ENCODE data around the gene SPIRE1.
"Not testable (repeated sequence)": the region's sequence is repeated elsewhere in the genome, so short reads cannot be mapped to it uniquely, and the experiment has no call there.

Gene SPIRE1

DNA sequence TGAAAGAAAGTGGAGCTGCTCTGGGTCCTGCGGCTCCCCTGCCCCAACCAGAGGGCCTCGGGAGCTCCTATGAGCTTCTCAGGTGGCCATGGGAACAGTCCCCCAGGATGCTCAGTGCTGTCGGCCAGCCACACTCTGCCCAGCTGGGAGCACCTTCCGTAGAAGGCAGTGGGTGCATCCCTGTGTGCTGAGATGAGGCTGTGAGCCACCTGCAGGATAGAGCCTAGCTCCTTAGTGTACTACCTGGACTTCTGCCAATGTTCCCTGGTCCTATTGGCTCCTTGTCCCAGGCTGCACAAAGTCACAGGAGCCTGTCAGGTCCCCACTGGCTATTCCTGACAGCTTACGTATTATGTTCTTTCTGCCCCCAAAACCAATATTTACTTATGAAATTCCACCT lies 234.1 kb downstream of the SPIRE1 start:
- H3K4me1 ChIP-seq (ENCODE audit: control insufficient read depth, insufficient read depth, low read length), result peaks cover 3% of the 10 kb centered on the region
- DNase-seq (ENCODE audit: low read depth), result no peak
- H3K9me3 ChIP-seq (ENCODE audit: control insufficient read depth, low read length), result peaks cover 19% of the 10 kb centered on the region
- no peaks in the 10 kb centered on the region for H3K27me3 ChIP-seq (replicated peaks; ENCODE audit: control insufficient read depth, insufficient read depth, low read length)
- H3K36me3 ChIP-seq (ENCODE audit: control insufficient read depth, insufficient read depth, low read length, severe bottlenecking), result peaks cover 20% of the 10 kb centered on the region
- no peak overlapping the region for H3K4me3 ChIP-seq (ENCODE audit: low read length)
- no peak overlapping the region for H3K9ac ChIP-seq (ENCODE audit: low read length)

GRCh38 chr18:12423393-12423792 lies 234.5 kb downstream of the SPIRE1 start:
- no peaks in the 10 kb centered on the region for H3K27me3 ChIP-seq (replicated peaks; ENCODE audit: control insufficient read depth, insufficient read depth, low read length)
- no peak for DNase-seq (ENCODE audit: low read depth)
- no peak overlapping the region for H3K9ac ChIP-seq (ENCODE audit: low read length)
- H3K36me3 ChIP-seq (ENCODE audit: control insufficient read depth, insufficient read depth, low read length, severe bottlenecking), result peaks cover 17% of the 10 kb centered on the region
- H3K4me3 ChIP-seq (ENCODE audit: low read length), result no peak overlapping the region
- H3K9me3 ChIP-seq (ENCODE audit: control insufficient read depth, low read length), result peaks cover 19% of the 10 kb centered on the region
- peaks cover 3% of the 10 kb centered on the region for H3K4me1 ChIP-seq (ENCODE audit: control insufficient read depth, insufficient read depth, low read length)

DNA sequence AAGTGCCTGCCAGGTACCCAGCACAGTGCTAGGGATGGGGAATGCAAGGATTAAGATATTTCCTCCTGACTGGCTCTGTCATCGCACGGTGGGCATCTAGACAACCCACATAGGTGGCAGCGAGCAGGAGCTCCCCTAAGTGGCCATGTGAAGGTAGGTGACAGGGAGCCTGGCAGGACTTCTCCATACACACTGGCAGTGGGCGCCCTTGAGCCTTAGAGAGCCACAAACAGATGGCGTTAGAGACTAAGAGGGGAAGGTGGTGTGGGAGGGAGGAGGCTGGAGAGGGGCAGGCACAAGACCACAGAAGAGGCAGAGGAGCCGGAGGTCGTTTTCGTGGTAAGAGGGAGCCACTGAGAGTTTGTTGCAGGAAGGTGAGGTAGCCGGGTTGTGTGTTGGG lies 235.0 kb downstream of the SPIRE1 start:
- no peak overlapping the region for H3K9ac ChIP-seq (ENCODE audit: low read length)
- peaks cover 3% of the 10 kb centered on the region for H3K4me1 ChIP-seq (ENCODE audit: control insufficient read depth, insufficient read depth, low read length)
- no peaks in the 10 kb centered on the region for H3K27me3 ChIP-seq (replicated peaks; ENCODE audit: control insufficient read depth, insufficient read depth, low read length)
- H3K9me3 ChIP-seq (ENCODE audit: control insufficient read depth, low read length), result peaks cover 15% of the 10 kb centered on the region
- H3K36me3 ChIP-seq (ENCODE audit: control insufficient read depth, insufficient read depth, low read length, severe bottlenecking), result peaks cover 13% of the 10 kb centered on the region
- no peak overlapping the region for H3K4me3 ChIP-seq (ENCODE audit: low read length)
- no peak for DNase-seq (ENCODE audit: low read depth)

DNA sequence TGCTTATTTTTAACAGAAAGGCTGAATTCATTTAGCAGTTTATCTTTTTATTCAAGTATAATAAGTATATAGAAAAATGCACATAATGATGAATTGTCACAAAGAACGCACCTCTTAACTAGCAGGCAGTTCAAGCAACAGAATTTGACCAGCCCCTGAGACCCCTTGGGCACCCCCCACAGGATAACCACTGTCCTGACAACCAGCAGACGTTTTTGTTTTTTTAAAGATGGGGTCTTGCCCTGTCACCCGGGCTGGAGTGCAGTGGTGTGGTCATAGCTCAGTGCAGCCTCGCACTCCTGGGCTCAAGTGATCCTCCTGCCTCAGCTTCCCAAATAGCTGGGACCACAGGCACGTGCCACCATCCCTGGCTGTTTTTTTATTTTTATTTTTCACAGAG lies 236.2 kb downstream of the SPIRE1 start:
- Histone ChIP-seq H3K9ac (ENCODE audit: low read length) (no peak overlapping the region), H3K9me3 (ENCODE audit: control insufficient read depth, low read length) (peaks cover 3% of the 10 kb centered on the region), H3K4me3 (ENCODE audit: low read length) (no peak overlapping the region), H3K4me1 (ENCODE audit: control insufficient read depth, insufficient read depth, low read length) (peaks cover 3% of the 10 kb centered on the region), H3K36me3 (ENCODE audit: control insufficient read depth, insufficient read depth, low read length, severe bottlenecking) (peaks cover 1% of the 10 kb centered on the region), H3K27me3 (replicated peaks; ENCODE audit: control insufficient read depth, insufficient read depth, low read length) (no peaks in the 10 kb centered on the region)
- DNase-seq (ENCODE audit: low read depth), result no peak

DNA sequence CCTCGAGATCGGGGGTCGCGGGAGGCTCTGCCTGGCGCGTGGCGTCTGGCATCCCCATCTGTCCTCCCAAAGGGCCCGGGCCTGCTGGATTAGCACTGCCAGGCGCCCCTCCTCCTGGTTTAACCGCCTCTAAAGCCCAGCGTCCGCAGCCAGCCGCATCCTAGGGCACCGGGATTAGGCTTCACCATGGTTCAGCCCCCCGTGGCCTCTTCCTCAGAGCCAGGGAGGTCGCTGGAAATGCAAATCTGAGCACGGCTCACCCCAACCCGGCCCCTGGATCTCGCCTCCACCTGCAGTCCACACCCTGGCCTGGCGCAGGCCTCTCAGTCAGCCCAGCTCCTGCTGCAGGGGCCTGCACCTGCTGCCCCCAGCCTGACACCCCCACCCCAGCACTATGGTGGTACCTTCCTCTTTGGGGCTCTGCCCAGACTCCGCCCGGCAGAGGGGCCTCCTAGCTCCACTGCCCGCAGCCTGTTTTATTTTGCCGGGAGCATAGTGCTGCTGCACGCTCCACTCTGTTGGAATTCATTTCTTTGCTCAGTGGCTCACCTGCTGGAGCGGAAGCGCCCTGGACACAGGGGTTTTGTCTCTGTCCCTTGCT lies 237.0 kb downstream of the SPIRE1 start:
- Histone ChIP-seq H3K4me1 (ENCODE audit: control insufficient read depth, insufficient read depth, low read length) (peaks cover 3% of the 10 kb centered on the region), H3K9ac (ENCODE audit: low read length) (no peak overlapping the region), H3K36me3 (ENCODE audit: control insufficient read depth, insufficient read depth, low read length, severe bottlenecking) (no peaks in the 10 kb centered on the region), H3K4me3 (ENCODE audit: low read length) (no peak overlapping the region), H3K27me3 (replicated peaks; ENCODE audit: control insufficient read depth, insufficient read depth, low read length) (no peaks in the 10 kb centered on the region), H3K9me3 (ENCODE audit: control insufficient read depth, low read length) (no peaks in the 10 kb centered on the region)
- DNase-seq (ENCODE audit: low read depth), result no peak

DNA sequence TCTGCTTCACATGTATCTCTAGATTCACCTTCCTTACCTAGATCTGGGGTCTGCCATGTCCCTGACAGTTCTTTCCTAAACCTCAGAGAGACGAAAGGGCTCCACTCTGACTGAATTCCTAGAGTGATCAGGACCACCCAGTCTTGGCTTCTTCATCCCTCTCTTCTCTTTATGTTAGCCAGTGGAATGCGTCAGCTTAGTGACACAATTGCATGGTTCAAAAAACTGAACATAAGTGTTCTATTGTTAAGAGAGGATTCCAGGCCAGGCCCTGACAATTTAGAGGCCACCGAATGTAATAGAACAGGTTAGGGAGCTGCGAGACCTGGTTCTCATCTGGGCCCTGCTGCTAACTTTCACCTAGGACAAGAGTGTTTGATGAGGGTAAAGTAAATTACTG lies 240.2 kb downstream of the SPIRE1 start:
- Histone ChIP-seq H3K4me1 (ENCODE audit: control insufficient read depth, insufficient read depth, low read length) (peaks cover 13% of the 10 kb centered on the region), H3K4me3 (ENCODE audit: low read length) (no peak overlapping the region), H3K36me3 (ENCODE audit: control insufficient read depth, insufficient read depth, low read length, severe bottlenecking) (no peaks in the 10 kb centered on the region), H3K27me3 (replicated peaks; ENCODE audit: control insufficient read depth, insufficient read depth, low read length) (no peaks in the 10 kb centered on the region), H3K9me3 (ENCODE audit: control insufficient read depth, low read length) (no peaks in the 10 kb centered on the region), H3K9ac (ENCODE audit: low read length) (no peak overlapping the region)
- no peak for DNase-seq (ENCODE audit: low read depth)

DNA sequence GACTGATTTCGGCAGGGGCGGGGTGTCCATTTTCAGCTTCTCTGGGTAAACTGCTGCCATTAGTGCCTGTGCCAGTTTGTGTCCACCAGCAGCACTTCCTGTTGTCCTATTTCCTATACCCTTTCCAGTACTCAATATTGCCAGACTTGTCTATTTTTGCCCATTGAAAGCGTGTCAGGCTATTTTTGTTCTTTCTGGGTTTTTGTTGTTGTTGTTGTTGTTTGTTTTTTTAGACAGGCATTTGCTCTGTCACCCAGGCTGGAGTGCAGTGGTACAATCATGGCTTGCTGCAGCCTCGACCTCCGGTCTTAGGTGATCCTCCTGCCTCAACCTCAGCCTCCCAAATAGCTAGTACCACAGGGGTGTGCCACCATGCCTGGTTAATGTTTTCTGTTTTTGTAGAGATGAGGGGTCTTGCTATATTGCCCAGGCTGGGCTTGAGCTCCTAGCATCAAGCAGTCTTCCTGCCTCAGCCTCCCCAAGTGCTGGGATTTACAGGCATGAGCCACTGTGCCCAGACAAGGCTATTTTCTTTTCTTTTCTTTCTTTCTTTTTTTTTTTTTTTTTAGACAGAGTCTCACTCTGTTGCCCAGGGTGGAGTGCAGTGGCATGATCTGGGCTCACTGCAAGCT lies 241.7 kb downstream of the SPIRE1 start:
- no peak overlapping the region for H3K4me3 ChIP-seq (ENCODE audit: low read length)

DNA sequence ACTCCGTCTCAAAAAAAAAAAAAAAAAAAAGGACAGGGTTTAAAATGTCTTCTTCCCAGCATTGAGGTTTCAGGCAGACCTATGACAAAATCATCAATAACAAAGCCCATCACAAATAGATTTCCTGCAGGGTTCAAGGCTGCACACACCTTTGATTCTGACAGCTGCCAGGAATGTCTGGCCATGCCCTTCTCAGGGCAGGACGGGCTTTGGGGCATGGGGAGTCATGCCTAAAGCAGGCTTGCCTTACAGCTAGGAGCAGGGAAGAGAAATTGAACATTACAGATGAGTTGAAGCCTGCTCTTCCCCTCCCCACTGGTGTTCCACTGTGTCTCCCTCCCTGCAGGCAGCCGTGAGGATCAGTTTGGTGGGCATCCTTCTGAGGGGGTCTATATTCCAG lies 246.5 kb downstream of the SPIRE1 start:
- Histone ChIP-seq H3K9me3 (ENCODE audit: control insufficient read depth, low read length) (no peaks in the 10 kb centered on the region), H3K4me3 (ENCODE audit: low read length) (no peak overlapping the region), H3K36me3 (ENCODE audit: control insufficient read depth, insufficient read depth, low read length, severe bottlenecking) (no peaks in the 10 kb centered on the region)

More for the DNA sequence above, 241.7 kb downstream of the SPIRE1 start:
- Histone ChIP-seq H3K9me3 (ENCODE audit: control insufficient read depth, low read length) (no peaks in the 10 kb centered on the region), H3K27me3 (replicated peaks; ENCODE audit: control insufficient read depth, insufficient read depth, low read length) (no peaks in the 10 kb centered on the region), H3K36me3 (ENCODE audit: control insufficient read depth, insufficient read depth, low read length, severe bottlenecking) (no peaks in the 10 kb centered on the region), H3K4me1 (ENCODE audit: control insufficient read depth, insufficient read depth, low read length) (peaks cover 13% of the 10 kb centered on the region), H3K9ac (ENCODE audit: low read length) (peak overlapping the region; percentile 27)
- no peak for DNase-seq (ENCODE audit: low read depth)

DNA sequence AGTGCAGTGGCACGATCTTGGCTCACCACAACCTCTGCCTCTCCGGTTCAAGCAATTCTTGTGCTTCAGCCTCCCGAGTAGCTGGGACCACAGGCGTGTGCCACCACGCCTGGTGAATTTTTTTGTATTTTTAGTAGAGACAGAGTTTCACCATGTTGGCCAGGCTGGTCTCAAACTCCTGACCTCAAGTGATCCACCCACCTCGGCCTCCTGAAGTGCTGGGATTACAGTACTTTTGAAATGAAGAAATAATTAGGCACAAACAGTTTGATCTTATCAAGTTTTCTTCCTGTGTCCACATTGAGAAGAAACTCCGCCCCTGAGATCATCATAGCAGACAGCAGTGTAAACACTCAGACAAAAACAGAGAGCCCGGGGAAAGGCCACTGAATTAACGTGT lies 247.2 kb downstream of the SPIRE1 start:
- H3K4me1 ChIP-seq (ENCODE audit: control insufficient read depth, insufficient read depth, low read length), result peaks cover 17% of the 10 kb centered on the region
- H3K9me3 ChIP-seq (ENCODE audit: control insufficient read depth, low read length); H3K9ac ChIP-seq (ENCODE audit: low read length); H3K4me3 ChIP-seq (ENCODE audit: low read length); H3K36me3 ChIP-seq (ENCODE audit: control insufficient read depth, insufficient read depth, low read length, severe bottlenecking); DNase-seq (ENCODE audit: low read depth); H3K27me3 ChIP-seq (replicated peaks; ENCODE audit: control insufficient read depth, insufficient read depth, low read length): not testable (repeated sequence)

More for the DNA sequence above, 246.5 kb downstream of the SPIRE1 start:
- DNase-seq (ENCODE audit: low read depth), result no peak
- no peaks in the 10 kb centered on the region for H3K27me3 ChIP-seq (replicated peaks; ENCODE audit: control insufficient read depth, insufficient read depth, low read length)
- peaks cover 17% of the 10 kb centered on the region for H3K4me1 ChIP-seq (ENCODE audit: control insufficient read depth, insufficient read depth, low read length)
- H3K9ac ChIP-seq (ENCODE audit: low read length), result no peak overlapping the region

DNA sequence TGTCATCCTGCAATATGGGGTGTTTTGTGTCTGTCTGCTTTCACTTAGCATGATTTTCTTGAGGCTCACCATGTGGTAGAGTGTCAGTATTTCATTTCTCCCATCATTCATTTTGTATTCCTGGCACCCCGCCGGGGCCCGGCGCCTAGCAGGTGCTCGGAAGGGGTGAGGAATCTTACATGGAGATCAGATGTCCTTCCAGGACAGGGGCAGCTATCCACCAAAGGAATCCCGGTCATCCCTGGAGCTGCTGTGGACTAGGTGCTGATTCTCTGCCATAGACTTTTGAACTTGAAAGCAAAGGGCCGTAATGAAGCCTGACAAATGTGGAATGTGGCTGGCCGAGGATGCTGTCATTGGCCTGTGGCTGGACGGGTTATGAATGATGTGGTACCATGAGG lies 247.8 kb downstream of the SPIRE1 start:
- no peak for DNase-seq (ENCODE audit: low read depth)
- Histone ChIP-seq H3K9me3 (ENCODE audit: control insufficient read depth, low read length) (no peaks in the 10 kb centered on the region), H3K4me1 (ENCODE audit: control insufficient read depth, insufficient read depth, low read length) (peaks cover 17% of the 10 kb centered on the region), H3K9ac (ENCODE audit: low read length) (no peak overlapping the region), H3K36me3 (ENCODE audit: control insufficient read depth, insufficient read depth, low read length, severe bottlenecking) (no peaks in the 10 kb centered on the region), H3K4me3 (ENCODE audit: low read length) (no peak overlapping the region), H3K27me3 (replicated peaks; ENCODE audit: control insufficient read depth, insufficient read depth, low read length) (no peaks in the 10 kb centered on the region)

GRCh38 chr18:12409469-12409868 lies 248.4 kb downstream of the SPIRE1 start:
- no peak overlapping the region for H3K9ac ChIP-seq (ENCODE audit: low read length)
- H3K36me3 ChIP-seq (ENCODE audit: control insufficient read depth, insufficient read depth, low read length, severe bottlenecking), result no peaks in the 10 kb centered on the region
- no peaks in the 10 kb centered on the region for H3K27me3 ChIP-seq (replicated peaks; ENCODE audit: control insufficient read depth, insufficient read depth, low read length)
- H3K9me3 ChIP-seq (ENCODE audit: control insufficient read depth, low read length), result no peaks in the 10 kb centered on the region
- no peak overlapping the region for H3K4me3 ChIP-seq (ENCODE audit: low read length)
- DNase-seq (ENCODE audit: low read depth), result peak; percentile 43
- H3K4me1 ChIP-seq (ENCODE audit: control insufficient read depth, insufficient read depth, low read length), result peaks cover 12% of the 10 kb centered on the region
